Retinal pigment epithelial cell (primary cell): ENCODE results near the gene FAM222B.
"Not testable (repeated sequence)": the region's sequence is repeated elsewhere in the genome, so short reads cannot be mapped to it uniquely, and the experiment has no call there.

Source experiments
- DNase-seq: peaks from one replicate; pipeline ENCODE4 v3.0.0-alpha.2; 2010; ENCODE audit warnings: low read depth
- H3K4me3 ChIP-seq: 2 replicates; pipeline ENCODE4 v1.5.1; 2011; ENCODE audit warnings: mild to moderate bottlenecking, low read length, control low read depth, moderate library complexity
- CTCF ChIP-seq: conservative IDR thresholded peaks from 2 replicates; pipeline ENCODE4 v1.5.1; 2011; ENCODE audit warnings: low read depth, low read length, control low read depth, inconsistent platforms

Gene FAM222B

GRCh38 chr17:28738680-28739384, 103.8 kb downstream of the FAM222B start:
- TF ChIP-seq CTCF, result no peak
- DNase-seq, result no peak

GRCh38 chr17:28737770-28738679, 104.6 kb downstream of the FAM222B start:
- no peak for TF ChIP-seq CTCF
- H3K4me3 ChIP-seq, result no peak overlapping the region
- DNase-seq, result no peak

More at GRCh38 chr17:28738680-28739384, 103.8 kb downstream of the FAM222B start:
- H3K4me3 ChIP-seq, result no peak overlapping the region

GRCh38 chr17:28737316-28737715, 105.3 kb downstream of the FAM222B start:
- no peak overlapping the region for H3K4me3 ChIP-seq
- TF ChIP-seq CTCF, result no peak

GRCh38 chr17:28735913-28736769, 106.4 kb downstream of the FAM222B start:
- not testable (repeated sequence) for DNase-seq, H3K4me3 ChIP-seq

More at GRCh38 chr17:28737316-28737715, 105.3 kb downstream of the FAM222B start:
- DNase-seq, result no peak

- TF ChIP-seq CTCF, result no peak
- DNase-seq, result no peak
These were observed 107.3 kb downstream of the FAM222B start for GRCh38 chr17:28735242-28735722.

GRCh38 chr17:28734712-28735241, 107.8 kb downstream of the FAM222B start:
- TF ChIP-seq CTCF, result no peak
- no peak overlapping the region for H3K4me3 ChIP-seq
- DNase-seq, result no peak

More at GRCh38 chr17:28735242-28735722, 107.3 kb downstream of the FAM222B start:
- no peak overlapping the region for H3K4me3 ChIP-seq
